ENCODE measurements around the gene GMPR2. TPM values are rescaled to one million over a fixed set of nuclear protein-coding genes. Genes with fewer than 3 reads are reported as not detected.

Gene GMPR2
- total and polyA plus RNA-seq, 8 donors: 23.6 to 48.1 (median 28.6) TPM

DNA sequence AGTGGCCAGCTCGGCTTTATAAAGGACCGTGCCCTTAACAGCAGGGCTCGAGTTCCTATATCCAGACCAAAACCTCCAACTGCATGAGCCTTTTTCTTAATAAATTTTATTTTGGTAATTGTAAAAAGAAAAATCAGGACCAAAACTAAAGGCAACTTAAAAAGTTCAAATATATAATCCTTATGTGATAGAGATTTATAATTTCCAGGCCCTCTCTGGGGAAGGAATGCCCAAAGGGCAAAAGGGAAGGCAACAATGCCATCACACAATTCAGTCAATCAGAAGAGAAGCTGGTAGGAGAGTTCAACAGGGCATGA, 43.7 kb upstream of the GMPR2 start:
- ATAC-seq (no peak), FAIRE-seq (no peak), DNase-seq (no peak)
- Histone ChIP-seq H3K27me3 (no peaks in the 10 kb centered on the region), H3K36me3 (peaks cover 3 to 25% (median 17%) of the 10 kb centered on the region in 3 donors), H3K27ac (peak overlapping the region in 2 of 4 donors; percentile 16 to 26), H3K4me3 (peak overlapping the region in 1 of 4 donors; percentile 56), H3K4me1 (peaks cover 0 to 11% (median 9%) of the 10 kb centered on the region in 3 donors), H3K9me3 (no peaks in the 10 kb centered on the region)
- TF ChIP-seq CTCF (IDR thresholded peaks at IDR 0.05): no peak
- 0 to 2% methylated on average over 3 of the region's 3 CpGs for WGBS, 2 donors
- intact Hi-C loops (cut with DNase I): no loop called here

GRCh38 chr14:24189460-24189859, 43.3 kb upstream of the GMPR2 start:
- FAIRE-seq: no peak
- H3K36me3 ChIP-seq: peaks cover 2 to 21% (median 12%) of the 10 kb centered on the region in 3 donors
- ATAC-seq: no peak
- intact Hi-C loops (cut with DNase I): no loop called here
- 88 to 94% methylated on average over 9 of the region's 9 CpGs for WGBS, 2 donors
- no peaks in the 10 kb centered on the region for H3K9me3 ChIP-seq
- no peak overlapping the region for H3K27ac ChIP-seq
- peaks cover 0 to 16% (median 9%) of the 10 kb centered on the region in 3 donors for H3K4me1 ChIP-seq
- TF ChIP-seq CTCF (IDR thresholded peaks at IDR 0.05): no peak
- H3K27me3 ChIP-seq: no peaks in the 10 kb centered on the region
- no peak overlapping the region for H3K4me3 ChIP-seq
- DNase-seq: peak in 1 of 6 donors; percentile 33

- Histone ChIP-seq H3K36me3 (peaks cover 0 to 11% (median 4%) of the 10 kb centered on the region in 3 donors), H3K27me3 (no peaks in the 10 kb centered on the region), H3K27ac (no peak overlapping the region), H3K4me1 (peaks cover 0 to 19% (median 9%) of the 10 kb centered on the region in 3 donors), H3K4me3 (no peak overlapping the region), H3K9me3 (no peaks in the 10 kb centered on the region)
- WGBS, 2 donors: 84 to 86% methylated on average over 10 of the region's 10 CpGs
- DNase-seq (peak in 1 of 6 donors; percentile 33), ATAC-seq (no peak), FAIRE-seq (no peak)
- intact Hi-C loops (cut with DNase I): no loop called here
- TF ChIP-seq CTCF (IDR thresholded peaks at IDR 0.05): no peak
Measured at GRCh38 chr14:24190416-24190815, 42.3 kb upstream of the GMPR2 start.

GRCh38 chr14:24192933-24193332, 39.8 kb upstream of the GMPR2 start:
- TF ChIP-seq CTCF (IDR thresholded peaks at IDR 0.05): no peak
- Histone ChIP-seq H3K27ac (no peak overlapping the region), H3K4me3 (no peak overlapping the region), H3K9me3 (no peaks in the 10 kb centered on the region), H3K36me3 (peaks cover 0 to 6% (median 0%) of the 10 kb centered on the region in 3 donors), H3K4me1 (peaks cover 0 to 19% (median 4%) of the 10 kb centered on the region in 3 donors), H3K27me3 (no peaks in the 10 kb centered on the region)
- 94% methylated on average over 15 of the region's 15 CpGs for WGBS, 2 donors
- no peak for ATAC-seq
- no peak for DNase-seq
- intact Hi-C loops (cut with DNase I): no loop called here
- FAIRE-seq: no peak

DNA sequence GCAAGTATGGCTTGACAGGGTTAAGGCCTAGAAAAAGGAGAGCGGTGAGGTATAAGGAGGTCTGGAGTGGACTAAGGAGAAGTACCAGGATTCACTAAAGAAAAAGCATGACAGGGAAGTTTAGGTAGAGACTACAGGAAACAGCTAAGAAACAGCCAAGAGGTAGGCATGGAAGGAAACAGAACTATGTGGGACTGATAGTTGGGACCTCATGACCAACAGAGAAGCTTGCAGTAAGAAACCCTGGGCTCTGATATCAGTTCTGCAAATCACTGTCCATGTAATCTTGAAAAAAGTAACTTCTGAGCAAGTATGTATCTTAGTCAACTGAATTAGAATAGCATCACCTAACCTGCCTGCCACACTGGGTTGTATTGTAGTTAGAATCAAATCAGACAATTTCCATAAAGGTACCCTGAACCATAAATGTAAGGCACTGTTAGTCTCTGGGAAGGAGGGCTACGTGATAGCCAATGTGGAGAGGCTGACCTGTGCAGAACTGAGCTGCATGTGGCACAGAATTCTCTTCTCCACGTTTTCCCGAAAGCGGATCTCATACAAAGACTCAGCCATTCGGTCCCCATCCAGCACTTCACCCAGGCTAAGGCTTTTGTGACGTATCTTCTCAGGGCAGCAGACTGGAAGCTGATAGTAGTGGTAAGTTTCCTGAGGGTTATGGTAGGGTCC, 38.4 kb upstream of the GMPR2 start:
- Histone ChIP-seq H3K27ac (peak overlapping the region; percentile 94 to 100 (median 99)), H3K4me1 (peaks cover 0 to 26% (median 4%) of the 10 kb centered on the region in 3 donors), H3K4me3 (peak overlapping the region; percentile 59 to 99 (median 96)), H3K36me3 (peaks cover 0 to 6% (median 0%) of the 10 kb centered on the region in 3 donors), H3K27me3 (no peaks in the 10 kb centered on the region), H3K9me3 (no peaks in the 10 kb centered on the region)
- intact Hi-C loops (cut with DNase I): no loop called here
- FAIRE-seq: no peak
- no peak for TF ChIP-seq CTCF (IDR thresholded peaks at IDR 0.05)
- 46 to 56% methylated on average over 7 of the region's 7 CpGs for WGBS, 2 donors
- ATAC-seq: no peak
- DNase-seq: no peak

Data from pancreas (tissue), 10 donors.